ENCODE results near the gene TBCA.
"Not testable (repeated sequence)": the region's sequence is repeated elsewhere in the genome, so short reads cannot be mapped to it uniquely, and the experiment has no call there.

The TBCA gene

GRCh38 chr5:77771452-77771851 lies 4.7 kb downstream of the TBCA start:
- DNase-seq, result no peak

DNA sequence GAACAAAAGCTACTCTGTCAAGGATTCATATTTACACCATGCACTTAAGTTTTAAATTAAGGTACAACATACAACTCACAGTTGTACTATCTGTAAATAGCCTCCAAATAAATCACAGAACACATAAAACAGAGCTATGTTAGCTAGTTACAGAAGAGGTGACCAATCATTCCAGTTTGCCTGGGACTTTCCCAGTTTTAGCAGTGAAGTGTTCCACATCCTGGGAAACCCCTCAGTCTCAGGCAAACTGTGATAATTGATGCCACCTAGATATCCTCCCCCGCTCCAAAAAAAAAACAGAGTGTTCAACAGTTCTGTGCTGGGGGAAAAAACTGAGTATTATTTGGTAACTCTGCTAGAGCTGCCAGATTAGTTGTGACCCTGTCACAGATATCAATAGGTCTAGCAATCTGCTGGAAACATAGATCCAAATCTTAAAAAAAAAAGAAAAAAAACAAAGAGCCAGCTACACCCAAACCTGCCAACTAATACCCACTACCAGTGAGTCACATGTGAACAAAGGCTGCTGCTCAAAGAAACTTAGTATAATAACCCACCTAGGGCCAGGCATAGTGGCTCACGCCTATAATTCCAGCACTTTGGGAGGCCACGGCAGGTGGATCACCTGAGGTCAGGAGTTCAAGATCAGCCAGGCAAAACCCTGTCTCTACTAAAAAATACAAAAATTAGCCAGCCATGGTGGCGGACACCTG lies 5.7 kb downstream of the TBCA start:
- no peak for DNase-seq

DNA sequence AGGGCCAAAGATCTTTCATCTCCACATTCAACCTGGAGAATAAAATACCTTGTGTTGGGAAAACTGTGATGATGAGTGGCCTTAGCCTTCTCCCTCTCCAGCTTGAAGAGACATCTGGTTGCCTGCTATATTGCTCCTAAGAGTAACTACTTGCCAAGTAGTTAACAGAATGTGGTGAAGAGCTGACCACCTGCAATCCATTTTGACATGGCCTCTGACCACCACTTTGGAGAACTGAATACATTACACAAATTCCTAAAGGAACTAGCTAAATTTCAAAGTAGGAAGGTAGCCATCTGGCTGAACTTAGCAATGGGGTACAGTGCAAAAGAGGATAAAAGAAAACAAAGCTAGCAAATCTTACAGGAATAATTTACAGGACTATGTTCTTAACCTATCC lies 7.2 kb downstream of the TBCA start:
- no peak for DNase-seq

DNA sequence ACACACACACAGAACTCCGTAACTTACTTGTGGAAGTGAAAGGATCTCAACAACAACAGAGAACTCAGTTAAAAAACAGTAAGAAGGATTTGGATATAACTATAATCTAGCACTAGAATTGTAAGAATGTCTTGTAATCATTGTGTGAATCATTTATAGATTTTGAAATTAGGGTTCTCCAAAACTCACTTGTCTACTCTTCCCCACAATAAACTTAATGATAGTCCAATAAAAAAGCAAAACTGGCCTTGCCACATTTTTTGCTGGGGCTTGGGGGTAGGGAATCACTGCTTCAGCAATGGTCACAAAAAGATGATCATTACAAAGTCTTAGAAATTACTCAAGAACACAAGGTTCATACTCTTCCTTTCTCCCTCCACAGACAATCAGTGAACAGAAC lies 8.8 kb downstream of the TBCA start:
- DNase-seq, result no peak

DNA sequence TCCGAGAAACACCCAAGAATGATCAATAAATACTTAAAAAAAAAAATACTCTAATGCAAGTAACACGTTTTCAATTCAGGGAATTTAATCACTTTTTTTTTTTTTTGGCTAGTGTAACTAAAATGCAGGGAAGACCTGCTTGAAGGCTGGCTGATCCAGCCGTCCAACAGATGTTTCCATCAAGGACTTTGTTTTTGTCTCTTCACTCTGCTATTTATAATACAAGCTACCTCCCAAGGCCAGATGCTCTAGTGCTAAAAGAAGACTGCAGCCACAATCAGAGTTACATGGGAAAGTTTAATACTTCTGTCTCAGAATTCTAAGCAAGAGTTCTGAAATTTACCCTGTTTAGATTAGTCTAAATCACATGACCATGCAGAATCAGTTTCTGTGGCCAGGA lies 14.5 kb downstream of the TBCA start:
- DNase-seq, result no peak

GRCh38 chr5:77758141-77758938 lies 17.8 kb downstream of the TBCA start:
- DNase-seq, result no peak

DNA sequence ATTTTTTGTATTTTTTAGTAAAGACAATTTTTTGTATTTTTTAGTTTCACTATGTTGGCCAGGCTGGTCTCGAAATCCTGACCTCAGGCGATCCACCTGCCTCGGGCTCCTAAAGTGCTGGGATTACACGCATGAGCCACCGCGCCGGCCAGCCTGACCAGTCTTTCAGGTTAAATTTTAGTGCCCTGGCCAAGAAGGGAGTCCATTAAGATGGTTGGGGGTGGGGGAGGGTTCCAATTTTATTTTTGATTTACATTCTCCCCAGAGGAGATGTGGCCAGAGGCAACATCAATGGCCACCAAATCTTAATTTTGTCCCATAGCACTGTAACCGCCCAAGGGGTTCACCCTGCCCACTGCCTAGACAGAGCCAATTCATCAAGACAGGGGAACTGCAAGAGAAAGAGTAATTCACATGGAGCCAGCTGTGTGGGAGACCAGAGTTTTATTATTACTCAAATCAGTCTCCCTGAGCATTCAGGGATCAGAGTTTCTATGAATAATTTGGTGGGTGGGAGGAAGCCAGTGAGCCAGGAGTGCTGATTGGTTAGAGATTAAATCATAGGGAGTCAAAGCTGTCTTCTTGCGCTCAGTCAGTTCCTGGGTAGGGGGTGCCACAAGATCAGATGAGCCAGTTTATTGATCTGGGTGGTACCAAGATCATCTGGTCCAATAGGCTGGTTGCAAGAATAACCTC lies 24.7 kb downstream of the TBCA start:
- peak; percentile 49 for DNase-seq

DNA sequence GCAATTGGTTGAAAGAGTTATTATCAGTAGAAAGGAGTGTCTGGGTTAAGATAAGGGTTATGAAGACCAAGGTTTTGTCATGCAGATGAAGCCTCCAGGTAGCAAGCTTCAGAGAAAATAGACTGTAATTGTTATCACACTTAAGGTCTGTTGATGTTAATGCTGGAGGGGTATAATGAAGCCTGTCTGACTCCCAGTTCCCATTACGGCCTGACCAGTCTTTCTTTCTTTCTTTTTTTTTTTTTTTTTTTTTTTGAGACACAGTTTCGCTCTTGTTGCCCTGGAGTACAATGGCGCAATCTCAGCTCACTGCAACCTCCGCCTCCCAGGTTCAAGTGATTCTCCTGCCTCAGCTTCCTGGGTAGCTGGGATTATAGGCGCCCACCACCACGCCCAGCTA lies 25.2 kb downstream of the TBCA start:
- not testable (repeated sequence) for DNase-seq

- no peak for DNase-seq
These were observed 28.0 kb downstream of the TBCA start for GRCh38 chr5:77748160-77748559.

DNA sequence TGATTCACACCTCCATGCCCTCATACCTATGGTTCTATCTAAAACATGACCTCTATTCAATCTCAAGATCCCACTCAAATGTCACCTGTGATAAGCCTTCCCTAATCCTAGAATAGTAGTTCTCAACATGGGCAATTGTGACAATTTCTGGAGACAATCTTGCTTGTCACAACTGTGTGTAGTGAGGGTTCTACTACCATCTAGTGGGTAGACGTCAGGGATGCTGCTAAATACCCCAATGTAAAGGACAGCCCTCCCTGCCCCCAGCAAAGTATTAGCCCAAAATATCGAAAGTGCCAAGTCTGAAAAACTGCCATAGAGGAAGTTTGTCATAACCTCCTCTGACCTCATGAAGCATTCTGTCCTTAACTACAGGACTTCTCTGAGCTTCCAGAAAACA lies 32.0 kb downstream of the TBCA start:
- DNase-seq, result no peak

GRCh38 chr5:77743181-77743580 lies 33.0 kb downstream of the TBCA start:
- DNase-seq, result no peak

DNA sequence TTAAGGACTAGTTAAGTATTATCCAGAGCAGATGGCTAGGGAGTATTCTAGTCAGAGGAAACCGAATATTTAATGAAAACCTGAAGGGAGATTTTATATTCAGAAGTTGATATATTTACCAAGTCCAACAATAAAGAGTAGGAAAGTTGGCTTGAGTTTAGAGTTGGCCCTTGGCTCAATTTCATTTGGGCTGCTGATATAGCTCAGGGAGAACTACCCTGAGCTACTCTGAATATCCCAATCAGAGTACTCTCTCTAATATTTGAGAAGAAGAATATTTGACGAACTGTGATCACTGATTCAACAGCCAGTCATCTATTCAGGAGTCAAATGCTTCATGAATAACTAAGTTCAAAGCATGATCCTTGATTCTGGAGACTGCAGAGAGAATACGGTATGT lies 34.5 kb downstream of the TBCA start:
- DNase-seq, result no peak

- DNase-seq, result no peak
These were observed 41.3 kb downstream of the TBCA start for GRCh38 chr5:77734885-77735284.

DNA sequence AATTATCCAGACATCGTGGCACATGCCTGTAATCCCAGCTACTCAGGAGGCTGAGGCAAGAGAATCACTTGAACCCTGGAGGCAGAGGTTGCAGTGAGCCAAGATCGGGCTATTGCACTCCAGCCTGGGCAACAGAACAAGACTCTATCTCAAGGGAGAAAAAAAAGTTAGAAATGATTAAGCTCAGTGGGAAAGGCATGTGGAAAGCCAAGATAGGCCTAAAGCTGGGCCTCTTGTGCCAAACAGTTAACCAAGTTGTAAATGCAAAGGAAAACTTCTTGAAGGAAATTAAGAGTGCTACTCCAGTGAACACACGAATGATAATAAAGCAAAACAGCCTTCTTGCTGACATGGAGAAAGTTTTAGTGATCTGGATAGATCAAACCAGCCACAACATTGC lies 43.0 kb downstream of the TBCA start:
- no peak for DNase-seq

DNA sequence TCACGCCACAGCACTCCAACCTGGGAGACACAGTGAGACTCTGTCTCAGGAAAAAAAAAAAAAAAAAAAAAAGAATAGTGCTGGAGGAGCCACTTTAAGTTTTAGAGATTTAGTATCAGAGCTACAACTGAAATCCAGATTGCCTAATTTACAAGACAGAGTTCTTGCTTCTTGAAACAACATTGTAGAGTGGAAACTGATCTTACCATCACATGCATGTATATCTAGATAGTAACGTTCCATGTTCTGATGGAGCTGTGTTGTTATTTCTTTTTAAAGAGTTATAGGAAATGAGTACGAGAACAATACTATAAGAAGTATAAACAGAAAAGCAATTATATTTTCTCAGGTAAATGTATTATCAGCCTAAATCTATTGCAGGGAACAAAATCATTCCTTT lies 48.9 kb downstream of the TBCA start:
- no peak for DNase-seq

DNA sequence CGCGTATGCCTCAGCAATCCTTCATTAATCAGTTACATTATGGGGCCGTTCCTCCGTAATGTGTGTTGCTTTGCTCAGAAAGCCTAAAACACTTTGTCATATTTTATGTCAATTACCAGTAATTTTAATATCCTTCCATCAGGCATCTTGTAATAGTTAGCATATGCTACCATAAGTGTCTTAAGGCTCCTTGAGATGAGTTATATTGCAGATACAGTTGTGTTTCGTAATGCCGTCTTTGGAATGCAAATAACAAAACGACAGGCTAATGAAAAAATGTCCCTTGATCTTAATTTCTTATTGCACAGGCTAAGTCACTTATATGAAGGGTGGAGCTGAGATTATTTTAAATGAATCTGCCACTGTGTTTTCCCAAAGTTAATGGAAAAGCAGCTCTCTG lies 50.5 kb downstream of the TBCA start:
- DNase-seq, result no peak

GRCh38 chr5:77724934-77725333 lies 51.2 kb downstream of the TBCA start:
- no peak for DNase-seq

DNA sequence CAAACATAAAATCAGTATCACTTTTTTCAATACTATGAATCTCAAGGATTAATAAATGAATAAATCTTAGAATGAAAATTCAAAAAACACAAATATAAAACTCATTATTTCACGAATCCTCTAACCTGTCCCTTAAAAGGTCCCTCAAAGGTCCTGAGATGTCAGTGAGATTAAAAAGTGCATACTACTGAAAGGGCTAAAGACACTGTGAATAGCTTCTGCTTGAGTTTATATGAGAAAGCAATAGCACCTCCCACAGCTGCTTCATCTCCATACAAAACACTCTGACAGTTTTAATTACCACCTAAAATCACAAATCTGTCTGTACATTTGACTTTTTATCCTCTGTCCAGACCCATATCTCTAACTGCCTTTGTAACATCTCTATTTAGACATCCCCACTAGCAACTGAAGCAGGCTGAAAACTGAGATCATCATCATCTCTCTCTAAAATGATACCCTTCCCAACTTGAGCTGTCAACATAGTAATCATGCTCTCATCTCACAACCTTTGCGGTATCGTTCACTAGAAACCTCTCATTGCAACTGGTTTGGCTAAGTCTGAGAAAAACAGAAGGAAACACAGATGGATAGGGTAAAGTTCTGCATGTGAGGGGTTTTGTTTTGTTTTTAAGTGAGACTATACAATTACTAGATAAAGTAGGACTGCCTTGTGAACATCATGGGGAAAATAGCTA lies 56.3 kb downstream of the TBCA start:
- DNase-seq, result peak; percentile 17

GRCh38 chr5:77718934-77719610 lies 57.1 kb downstream of the TBCA start:
- peak; percentile 10 for DNase-seq

DNA sequence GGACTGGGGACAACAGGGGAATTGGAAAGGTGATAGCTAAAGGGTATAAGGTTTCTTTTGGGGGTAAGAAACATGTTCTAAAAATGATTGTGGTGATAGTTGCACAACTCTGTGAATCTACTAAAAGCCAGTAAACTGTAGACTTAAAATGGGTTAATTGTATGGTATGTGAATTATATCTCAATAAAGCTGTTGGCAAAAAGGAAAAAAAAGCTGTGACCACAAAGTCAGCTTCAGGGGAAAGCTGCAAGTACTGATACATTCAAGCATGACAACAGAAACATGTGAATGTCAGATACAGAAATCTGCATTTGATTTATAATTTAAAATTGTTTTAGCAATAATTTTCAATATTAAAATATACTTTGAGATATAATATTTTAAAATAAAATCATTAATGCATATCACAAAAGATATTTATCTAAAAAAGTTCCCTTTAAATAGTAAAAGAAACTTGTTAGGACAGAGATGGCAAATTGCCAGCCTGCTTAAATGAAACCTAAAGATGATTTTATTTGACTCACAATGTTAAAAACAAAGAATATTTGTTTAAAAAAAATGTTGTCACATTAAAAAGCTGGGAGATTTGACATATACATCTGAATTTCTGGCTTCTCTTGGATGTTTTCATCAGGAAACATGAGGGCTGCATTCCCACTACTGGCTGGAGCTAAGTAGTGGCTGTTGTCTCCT lies 66.0 kb downstream of the TBCA start:
- DNase-seq, result no peak

- no peak for DNase-seq
These were observed 66.8 kb downstream of the TBCA start for GRCh38 chr5:77709340-77709739.

- DNase-seq, result no peak
These were observed 68.3 kb downstream of the TBCA start for GRCh38 chr5:77707791-77708190.

All from activated CD4-positive, alpha-beta T cell treated with anti-CD3 and anti-CD28 coated beads, Interleukin-10, Interleukin-2, amounts not matched to agents 100 ng/mL and 50 ng/mL, durations not matched to agents 16 hours and 8 hours (primary cell).